ENCODE data around the gene DENND2C. TPM values are rescaled to one million over a fixed set of nuclear protein-coding genes. Genes with fewer than 3 reads are reported as not detected.

Gene DENND2C
- total RNA-seq, 1 experiment from 2014 or later: 3.6 TPM

DNA sequence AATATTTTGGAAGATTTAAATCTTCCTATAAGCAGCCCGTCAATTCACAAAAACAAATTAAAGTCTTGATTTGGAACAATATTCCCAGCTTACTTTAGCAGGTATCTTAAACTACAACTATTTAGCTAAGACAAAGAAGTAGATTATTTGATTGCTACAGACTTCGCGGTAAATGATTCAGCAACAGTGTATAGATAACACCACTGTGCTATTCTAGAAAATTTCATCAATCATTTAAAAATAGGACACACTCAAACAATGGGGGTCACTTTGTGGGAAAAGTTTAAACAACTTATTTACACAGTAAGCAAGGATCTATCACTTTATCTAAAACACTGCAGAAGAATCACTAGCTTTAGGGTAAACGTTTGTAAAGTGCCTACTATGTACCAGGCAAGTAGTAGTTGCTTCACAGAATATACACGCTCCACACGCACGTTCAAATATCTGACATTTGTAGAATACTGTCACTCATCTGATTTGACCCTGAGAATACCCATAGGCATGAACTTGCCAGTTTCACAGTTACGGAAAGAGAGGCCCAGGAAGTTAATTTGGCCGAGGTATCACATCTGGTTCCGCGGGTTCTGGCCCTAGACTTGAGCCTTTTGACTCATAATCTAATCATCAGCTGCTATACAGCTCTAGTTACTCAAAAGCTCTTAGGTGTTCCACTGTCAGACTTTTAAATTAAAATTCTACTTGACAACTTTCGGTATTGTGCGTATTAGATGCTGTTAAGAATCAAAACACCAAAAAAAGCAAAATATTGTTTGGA, 876 bp downstream of the DENND2C start:
- H3K9me3 ChIP-seq (ENCODE audit: control insufficient read depth in 1 of 2, insufficient read depth in 1 of 2, low read depth in 1 of 2, low read length in 2 of 2): no peaks in the 10 kb centered on the region
- ATAC-seq (no peak), DNase-seq (ENCODE audit: low read depth, low spot score) (no peak)
- ChIA-PET POLR2A (interaction anchor here (0.7 to 1.2 kb wide), 4 partner anchors 9 to 112 kb away, joined by 3 to 6 read pairs (median 3); partner anchors contain the start of gene SIKE1), RAD21 (ENCODE audit: low non-redundant PET in 1 of 2, low total read pairs in 2 of 2, uncharacterized antibody in 2 of 2, unreplicated experiment in 2 of 2) (no interaction called here), CTCF (interaction anchor here (1.0 to 4.0 kb wide), 4 partner anchors 38 to 690 kb away, joined by 3 to 19 read pairs (median 4); partner anchors contain the start of gene OLFML3)
- no peaks in the 10 kb centered on the region for H3K79me2 ChIP-seq (ENCODE audit: insufficient read depth, low read length)
- H2AFZ ChIP-seq (ENCODE audit: low read depth, low read length, poor library complexity, severe bottlenecking): peak overlapping the region; percentile 82
- peak overlapping the region; percentile 68 to 85 for H3K4me3 ChIP-seq (replicated peaks in 1 of 2; ENCODE audit: low read depth in 1 of 2, low read length in 2 of 2)
- H3K4me1 ChIP-seq (ENCODE audit: control insufficient read depth in 1 of 2, insufficient read depth in 2 of 2, low read length in 2 of 2): peaks cover 11 to 22% of the 10 kb centered on the region in 2 experiments; a peak in 3 of 4 replicates
- H3K4me2 ChIP-seq (ENCODE audit: low read length): peak overlapping the region; percentile 99
- intact Hi-C loops (cut with micrococcal nuclease): no loop called here
- no peaks in the 10 kb centered on the region for H4K20me1 ChIP-seq (ENCODE audit: insufficient read depth)
- TF ChIP-seq FOSL1 (IDR thresholded peaks at IDR 0.05; ENCODE audit: low read depth): peak; percentile 26; the same call in 1 of the 2 replicates
- 0 out of 2 replicates have a peak, but pooled peaks have one; percentile 7 for TF ChIP-seq JUND (IDR thresholded peaks at IDR 0.05)
- no peak for TF ChIP-seq ZFX (IDR thresholded peaks at IDR 0.05)
- TF ChIP-seq RAD21 (IDR thresholded peaks at IDR 0.05; ENCODE audit: low read depth): 0 out of 2 replicates have a peak, but pooled peaks have one; percentile 7
- 0 out of 2 replicates have a peak, but pooled peaks have one; percentile 12 for TF ChIP-seq SIN3A (IDR thresholded peaks at IDR 0.05; ENCODE audit: low read depth)
- no peak for TF ChIP-seq CEBPB (IDR thresholded peaks at IDR 0.05; ENCODE audit: low read depth)
- TF ChIP-seq CBX3 (IDR thresholded peaks at IDR 0.05; ENCODE audit: low read depth): 0 out of 2 replicates have a peak, but pooled peaks have one; percentile 38
- no peaks in the 10 kb centered on the region for H3K27me3 ChIP-seq (ENCODE audit: insufficient read depth, low read length)
- peak overlapping the region; percentile 76 for H3K9ac ChIP-seq (ENCODE audit: low read length)
- H3K27ac ChIP-seq (ENCODE audit: low read depth, low read length): peak overlapping the region; percentile 54
- H3K9me2 ChIP-seq (ENCODE audit: insufficient read depth): no peaks in the 10 kb centered on the region
- H3K36me3 ChIP-seq (ENCODE audit: control insufficient read depth in 1 of 2, insufficient read depth in 2 of 2, low read length in 2 of 2): no peaks in the 10 kb centered on the region
- BruUV-seq (replicated peaks): no TSS peak

DNA sequence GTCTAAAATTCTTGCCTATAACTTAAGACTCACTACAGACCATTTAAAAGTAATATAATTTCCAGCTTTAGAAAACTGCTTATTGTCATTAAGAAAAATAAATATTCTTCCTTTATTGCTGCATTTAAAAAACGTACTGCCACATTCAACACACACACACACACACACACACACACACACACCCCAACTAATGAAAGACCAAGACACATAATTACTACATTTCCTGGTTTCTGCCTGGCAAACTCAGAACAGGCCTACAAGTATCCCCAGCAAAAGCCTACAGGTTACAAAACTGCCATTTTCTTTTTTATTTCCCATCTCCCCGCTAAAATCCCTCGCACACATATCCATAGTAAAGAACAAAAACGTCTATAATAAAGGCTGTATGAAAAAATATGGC, 1.5 kb downstream of the DENND2C start:
- ChIA-PET CTCF (interaction anchor here (4.0 kb wide), 1 partner anchor 322 kb away, joined by 19 read pairs; no protein-coding TSS in a partner anchor), POLR2A (interaction anchor here (1.2 kb wide), 1 partner anchor 9 kb away, joined by 3 read pairs; no protein-coding TSS in a partner anchor), RAD21 (ENCODE audit: low non-redundant PET in 1 of 2, low total read pairs in 2 of 2, uncharacterized antibody in 2 of 2, unreplicated experiment in 2 of 2) (no interaction called here)
- Histone ChIP-seq H3K9me2 (ENCODE audit: insufficient read depth) (no peaks in the 10 kb centered on the region), H3K4me2 (ENCODE audit: low read length) (peak overlapping the region; percentile 99; the same call in 1 of the 2 replicates), H3K4me1 (ENCODE audit: control insufficient read depth in 1 of 2, insufficient read depth in 2 of 2, low read length in 2 of 2) (peaks cover 11 to 22% of the 10 kb centered on the region in 2 experiments; a peak in 3 of 4 replicates), H3K79me2 (ENCODE audit: insufficient read depth, low read length) (no peaks in the 10 kb centered on the region), H3K27ac (ENCODE audit: low read depth, low read length) (no peak overlapping the region), H3K4me3 (replicated peaks in 1 of 2; ENCODE audit: low read depth in 1 of 2, low read length in 2 of 2) (peak overlapping the region in 1 of 2 experiments; percentile 85; a peak in 1 of 4 replicates), H3K27me3 (ENCODE audit: insufficient read depth, low read length) (no peaks in the 10 kb centered on the region), H4K20me1 (ENCODE audit: insufficient read depth) (no peaks in the 10 kb centered on the region), H3K36me3 (ENCODE audit: control insufficient read depth in 1 of 2, insufficient read depth in 2 of 2, low read length in 2 of 2) (no peaks in the 10 kb centered on the region), H2AFZ (ENCODE audit: low read depth, low read length, poor library complexity, severe bottlenecking) (no peak overlapping the region), H3K9ac (ENCODE audit: low read length) (no peak overlapping the region), H3K9me3 (ENCODE audit: control insufficient read depth in 1 of 2, insufficient read depth in 1 of 2, low read depth in 1 of 2, low read length in 2 of 2) (no peaks in the 10 kb centered on the region)
- no TSS peak for BruUV-seq (replicated peaks)
- intact Hi-C loops (cut with micrococcal nuclease): no loop called here
- no peak for ATAC-seq
- no peak for DNase-seq (ENCODE audit: low read depth, low spot score)
- TF ChIP-seq, protein P1, sequence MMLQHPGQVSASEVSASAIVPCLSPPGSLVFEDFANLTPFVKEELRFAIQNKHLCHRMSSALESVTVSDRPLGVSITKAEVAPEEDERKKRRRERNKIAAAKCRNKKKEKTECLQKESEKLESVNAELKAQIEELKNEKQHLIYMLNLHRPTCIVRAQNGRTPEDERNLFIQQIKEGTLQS (IDR thresholded peaks at IDR 0.05): no peak
- TF ChIP-seq RAD21 (IDR thresholded peaks at IDR 0.05; ENCODE audit: low read depth) (no peak), SRF (IDR thresholded peaks at IDR 0.05; ENCODE audit: low read depth) (no peak), POLR2AphosphoS5 (IDR thresholded peaks at IDR 0.05; ENCODE audit: low read depth, low read length) (no peak), ZNF274 (IDR thresholded peaks at IDR 0.05; ENCODE audit: low read depth, low read length) (no peak), TCF7L2 (IDR thresholded peaks at IDR 0.05; ENCODE audit: borderline replicate concordance, extremely low read depth, insufficient read depth, insufficient read length) (no peak), EGR1 (IDR thresholded peaks at IDR 0.05; ENCODE audit: low read depth) (no peak), ZFX (IDR thresholded peaks at IDR 0.05) (no peak)
- TF ChIP-seq, protein P2, sequence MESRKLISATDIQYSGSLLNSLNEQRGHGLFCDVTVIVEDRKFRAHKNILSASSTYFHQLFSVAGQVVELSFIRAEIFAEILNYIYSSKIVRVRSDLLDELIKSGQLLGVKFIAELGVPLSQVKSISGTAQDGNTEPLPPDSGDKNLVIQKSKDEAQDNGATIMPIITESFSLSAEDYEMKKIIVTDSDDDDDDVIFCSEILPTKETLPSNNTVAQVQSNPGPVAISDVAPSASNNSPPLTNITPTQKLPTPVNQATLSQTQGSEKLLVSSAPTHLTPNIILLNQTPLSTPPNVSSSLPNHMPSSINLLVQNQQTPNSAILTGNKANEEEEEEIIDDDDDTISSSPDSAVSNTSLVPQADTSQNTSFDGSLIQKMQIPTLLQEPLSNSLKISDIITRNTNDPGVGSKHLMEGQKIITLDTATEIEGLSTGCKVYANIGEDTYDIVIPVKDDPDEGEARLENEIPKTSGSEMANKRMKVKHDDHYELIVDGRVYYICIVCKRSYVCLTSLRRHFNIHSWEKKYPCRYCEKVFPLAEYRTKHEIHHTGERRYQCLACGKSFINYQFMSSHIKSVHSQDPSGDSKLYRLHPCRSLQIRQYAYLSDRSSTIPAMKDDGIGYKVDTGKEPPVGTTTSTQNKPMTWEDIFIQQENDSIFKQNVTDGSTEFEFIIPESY (IDR thresholded peaks at IDR 0.05; ENCODE audit: extremely low read depth, insufficient replicate concordance, low read length): no peak
- TF ChIP-seq, protein P3, sequence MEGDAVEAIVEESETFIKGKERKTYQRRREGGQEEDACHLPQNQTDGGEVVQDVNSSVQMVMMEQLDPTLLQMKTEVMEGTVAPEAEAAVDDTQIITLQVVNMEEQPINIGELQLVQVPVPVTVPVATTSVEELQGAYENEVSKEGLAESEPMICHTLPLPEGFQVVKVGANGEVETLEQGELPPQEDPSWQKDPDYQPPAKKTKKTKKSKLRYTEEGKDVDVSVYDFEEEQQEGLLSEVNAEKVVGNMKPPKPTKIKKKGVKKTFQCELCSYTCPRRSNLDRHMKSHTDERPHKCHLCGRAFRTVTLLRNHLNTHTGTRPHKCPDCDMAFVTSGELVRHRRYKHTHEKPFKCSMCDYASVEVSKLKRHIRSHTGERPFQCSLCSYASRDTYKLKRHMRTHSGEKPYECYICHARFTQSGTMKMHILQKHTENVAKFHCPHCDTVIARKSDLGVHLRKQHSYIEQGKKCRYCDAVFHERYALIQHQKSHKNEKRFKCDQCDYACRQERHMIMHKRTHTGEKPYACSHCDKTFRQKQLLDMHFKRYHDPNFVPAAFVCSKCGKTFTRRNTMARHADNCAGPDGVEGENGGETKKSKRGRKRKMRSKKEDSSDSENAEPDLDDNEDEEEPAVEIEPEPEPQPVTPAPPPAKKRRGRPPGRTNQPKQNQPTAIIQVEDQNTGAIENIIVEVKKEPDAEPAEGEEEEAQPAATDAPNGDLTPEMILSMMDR (IDR thresholded peaks at IDR 0.05 in 2 of 3, conservative IDR thresholded peaks at IDR 0.05 in 1 of 3; ENCODE audit: borderline replicate concordance in 1 of 3, insufficient read depth in 1 of 3, low read depth in 2 of 3, low read length in 2 of 3): no peak
